HUES64 (cell line): ENCODE results near the gene MAPK7. TPM values are rescaled to one million over a fixed set of nuclear protein-coding genes. Genes with fewer than 3 reads are reported as not detected.

Experiments used
- H3K27ac ChIP-seq: 2 replicates; pipeline ENCODE4 v1.7.0; 2013; ENCODE audit warnings: low read depth, low read length, inconsistent platforms
- H3K27me3 ChIP-seq: 2 replicates; pipeline ENCODE4 v1.6.1; 2013; ENCODE audit warnings: mild to moderate bottlenecking, low read length; ENCODE audit not compliant: insufficient read depth
- H3K36me3 ChIP-seq: 2 replicates; pipeline ENCODE4 v1.6.1; 2013; ENCODE audit warnings: mild to moderate bottlenecking, low read length; ENCODE audit not compliant: insufficient read depth
- H3K4me1 ChIP-seq: 2 replicates; pipeline ENCODE4 v1.6.1; 2013; ENCODE audit warnings: mild to moderate bottlenecking, low read length, moderate library complexity; ENCODE audit not compliant: insufficient read depth
- H3K4me3 ChIP-seq: 2 replicates; pipeline ENCODE4 v1.5.1; 2013; ENCODE audit warnings: mild to moderate bottlenecking, low read length, moderate library complexity
- H3K9ac ChIP-seq: 2 replicates; pipeline ENCODE4 v1.6.1; 2013; ENCODE audit warnings: mild to moderate bottlenecking, low read depth, low read length
- H3K9me3 ChIP-seq: 2 replicates; pipeline ENCODE4 v1.6.1; 2013; ENCODE audit warnings: low read depth, low read length; ENCODE audit not compliant: insufficient read depth
- WGBS: fragments of 150-250, 120-280 bp; methylation state at CpG from one replicate; pipeline ENCODE4 v1.1.7; 2013; ENCODE audit warnings: missing lambda C conversion rate; 5-methylcytosine and 5-hydroxymethylcytosine counted together
- polyA plus RNA-seq, 2 experiments: library from polyadenylated mRNA; stranded (reverse); fragments of 50-300 nt; gene quantifications; one replicate each; pipeline ENCODE4 v1.2.3, GENCODE V29; 2013

Gene MAPK7
- 29.0 TPM for polyA plus RNA-seq (2013, experiment 1 of 2)
- 25.9 TPM for polyA plus RNA-seq (2013, experiment 2 of 2)

DNA sequence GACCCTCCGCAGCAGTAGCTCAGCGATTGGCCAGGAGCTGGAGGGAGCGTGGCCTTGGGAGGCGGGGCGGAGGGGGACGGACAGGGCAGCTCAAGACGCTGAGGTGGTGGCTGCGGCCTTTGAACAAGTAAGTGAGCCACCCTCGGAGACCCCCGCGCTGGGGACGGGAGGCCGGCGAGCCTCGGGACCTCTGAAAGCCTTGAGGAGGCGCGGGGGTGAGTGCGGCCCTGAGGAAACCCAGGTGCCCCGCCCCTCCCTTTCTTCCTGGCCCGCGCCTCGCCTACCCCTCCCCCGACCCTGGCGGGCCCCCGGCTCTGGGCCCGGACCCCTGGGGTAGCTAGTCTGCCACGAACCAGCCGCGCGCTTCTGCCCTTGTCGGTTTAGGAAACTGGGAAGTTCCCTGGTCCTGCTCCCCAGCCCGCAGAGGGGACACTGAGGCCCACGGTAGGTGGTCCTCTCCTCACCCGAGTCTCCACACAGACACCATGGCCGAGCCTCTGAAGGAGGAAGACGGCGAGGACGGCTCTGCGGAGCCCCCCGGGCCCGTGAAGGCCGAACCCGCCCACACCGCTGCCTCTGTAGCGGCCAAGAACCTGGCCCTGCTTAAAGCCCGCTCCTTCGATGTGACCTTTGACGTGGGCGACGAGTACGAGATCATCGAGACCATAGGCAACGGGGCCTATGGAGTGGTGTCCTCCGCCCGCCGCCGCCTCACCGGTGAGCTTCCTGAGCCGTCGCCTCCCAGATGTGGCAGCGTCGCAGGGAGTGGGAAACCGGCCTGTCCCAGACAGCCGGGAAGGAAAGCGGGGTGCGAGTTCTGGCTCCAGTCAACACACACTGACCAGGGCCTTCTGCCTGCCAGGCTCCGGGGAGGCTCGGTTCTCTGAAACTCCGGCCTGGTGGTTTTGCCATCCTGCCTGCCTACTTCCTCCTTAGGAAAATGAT is at the start of gene MAPK7:
MAPK7 (plus strand) TSS at position 83 of the 945 bp plus-strand sequence; CDS start at position 486, 403 bp downstream.
- Histone ChIP-seq H3K4me1 (0 out of 2 replicates have a peak, but pooled peaks cover 5% of the 10 kb centered on the region), H3K27me3 (no peaks in the 10 kb centered on the region), H3K36me3 (peaks cover 44% of the 10 kb centered on the region), H3K9ac (peak within 1 kb of the TSS; percentile 85), H3K4me3 (peak within 1 kb of the TSS; percentile 86), H3K27ac (peak within 1 kb of the TSS; percentile 96), H3K9me3 (no peaks in the 10 kb centered on the region)
- WGBS: 6% methylated on average over 69 of the region's 69 CpGs

DNA sequence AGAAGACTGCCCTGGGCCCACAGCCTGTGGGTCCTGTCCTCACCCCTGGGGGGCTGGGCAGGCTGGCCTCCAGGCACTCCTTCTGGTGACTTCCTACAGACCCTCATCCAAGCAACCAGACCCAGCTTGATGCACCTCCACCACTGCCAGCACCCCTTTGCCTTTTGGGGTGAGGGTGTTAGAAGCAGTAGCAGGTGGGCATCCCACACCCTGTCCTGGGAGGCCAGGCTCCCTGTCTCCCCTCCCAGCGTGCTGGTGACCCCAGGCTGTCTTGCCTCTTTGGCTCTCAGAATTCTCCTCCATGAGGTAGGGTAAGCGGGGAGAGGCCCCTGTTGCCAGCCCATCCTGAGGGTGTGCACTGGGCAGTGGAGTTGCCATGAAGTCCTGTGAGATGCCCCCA is 49.2 kb upstream of the MAPK7 start:
- no peak overlapping the region for H3K27ac ChIP-seq
- no peak overlapping the region for H3K4me3 ChIP-seq
- H3K36me3 ChIP-seq: peaks cover 23% of the 10 kb centered on the region
- H3K4me1 ChIP-seq: no peaks in the 10 kb centered on the region
- H3K9ac ChIP-seq: no peak overlapping the region
- H3K27me3 ChIP-seq: no peaks in the 10 kb centered on the region
- peaks cover 14% of the 10 kb centered on the region; the same call in 1 of the 2 replicates for H3K9me3 ChIP-seq
- 91% methylated on average over 2 of the region's 2 CpGs for WGBS

DNA sequence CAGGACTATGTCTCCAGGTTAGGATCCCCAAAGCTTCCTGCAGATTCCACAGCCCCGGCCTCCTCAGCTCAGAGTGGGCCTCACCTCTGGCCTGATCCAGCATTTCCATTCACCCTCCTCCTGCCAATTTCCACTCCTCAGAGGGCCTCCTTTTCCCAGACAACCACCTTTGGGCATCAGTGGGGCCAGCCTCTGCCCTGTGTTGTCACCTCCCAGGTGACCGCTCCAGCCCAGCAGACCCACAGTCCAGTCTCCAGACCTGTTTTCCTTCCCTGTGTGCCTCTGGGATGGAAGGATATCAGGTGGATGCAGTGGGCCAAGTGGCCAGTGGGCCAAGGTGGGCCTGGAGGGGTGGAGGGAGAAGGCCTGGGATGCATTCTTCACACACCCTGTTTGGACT is 48.5 kb upstream of the MAPK7 start:
- peaks cover 12% of the 10 kb centered on the region; the same call in 1 of the 2 replicates for H3K9me3 ChIP-seq
- H3K9ac ChIP-seq: no peak overlapping the region
- no peaks in the 10 kb centered on the region for H3K4me1 ChIP-seq
- H3K27me3 ChIP-seq: no peaks in the 10 kb centered on the region
- no peak overlapping the region for H3K4me3 ChIP-seq
- H3K36me3 ChIP-seq: peaks cover 20% of the 10 kb centered on the region
- H3K27ac ChIP-seq: no peak overlapping the region
- WGBS: 95% methylated on average over 2 of the region's 2 CpGs

DNA sequence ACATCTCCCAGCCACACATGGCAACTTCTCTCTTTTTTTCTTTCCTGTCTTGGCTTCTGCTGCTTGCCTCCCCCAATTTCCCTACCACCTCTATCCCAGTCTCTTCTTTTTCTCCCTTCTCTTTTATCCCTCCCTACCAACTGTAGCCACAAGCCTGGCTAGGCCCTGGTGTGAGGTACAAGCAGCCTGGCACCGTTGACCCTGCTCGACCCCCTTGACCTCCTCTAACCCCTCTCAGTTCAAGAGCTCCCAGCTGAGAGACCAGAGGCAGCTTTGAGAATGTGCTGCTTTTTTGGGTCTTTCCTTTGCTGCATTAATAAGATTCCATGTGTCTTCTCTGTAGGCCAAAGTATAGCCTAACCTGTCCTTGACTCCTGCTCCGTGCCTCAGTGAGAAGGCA is 48.0 kb upstream of the MAPK7 start:
- Histone ChIP-seq H3K27ac (no peak overlapping the region), H3K36me3 (peaks cover 16% of the 10 kb centered on the region), H3K9me3 (peaks cover 7% of the 10 kb centered on the region; the same call in 1 of the 2 replicates), H3K27me3 (no peaks in the 10 kb centered on the region), H3K4me1 (no peaks in the 10 kb centered on the region), H3K9ac (no peak overlapping the region), H3K4me3 (no peak overlapping the region)
- 84% methylated on average over 3 of the region's 3 CpGs for WGBS

DNA sequence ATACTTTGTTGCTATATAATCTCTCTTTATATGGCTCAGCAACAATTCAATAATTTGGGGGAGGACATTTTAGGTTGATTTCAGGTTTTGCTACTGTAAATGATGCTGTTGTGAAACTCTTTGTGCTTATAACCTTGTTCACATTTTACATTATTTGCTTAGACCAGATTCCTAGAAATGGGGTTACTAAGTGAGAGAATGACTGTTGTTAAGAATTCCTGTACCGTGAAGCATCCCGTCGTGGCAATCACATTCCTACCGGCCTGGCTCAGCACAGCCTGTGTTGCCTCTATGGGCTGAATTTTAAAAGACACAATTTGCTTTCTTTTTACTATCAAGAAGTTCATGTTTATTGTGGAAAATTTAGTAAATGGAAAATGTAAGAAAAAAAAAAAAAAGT is 47.2 kb upstream of the MAPK7 start:
- 84% methylated on average over 4 of the region's 4 CpGs for WGBS
- peaks cover 16% of the 10 kb centered on the region for H3K36me3 ChIP-seq
- no peak overlapping the region for H3K27ac ChIP-seq
- no peaks in the 10 kb centered on the region for H3K9me3 ChIP-seq
- no peaks in the 10 kb centered on the region for H3K4me1 ChIP-seq
- H3K9ac ChIP-seq: no peak overlapping the region
- H3K4me3 ChIP-seq: no peak overlapping the region
- no peaks in the 10 kb centered on the region for H3K27me3 ChIP-seq

DNA sequence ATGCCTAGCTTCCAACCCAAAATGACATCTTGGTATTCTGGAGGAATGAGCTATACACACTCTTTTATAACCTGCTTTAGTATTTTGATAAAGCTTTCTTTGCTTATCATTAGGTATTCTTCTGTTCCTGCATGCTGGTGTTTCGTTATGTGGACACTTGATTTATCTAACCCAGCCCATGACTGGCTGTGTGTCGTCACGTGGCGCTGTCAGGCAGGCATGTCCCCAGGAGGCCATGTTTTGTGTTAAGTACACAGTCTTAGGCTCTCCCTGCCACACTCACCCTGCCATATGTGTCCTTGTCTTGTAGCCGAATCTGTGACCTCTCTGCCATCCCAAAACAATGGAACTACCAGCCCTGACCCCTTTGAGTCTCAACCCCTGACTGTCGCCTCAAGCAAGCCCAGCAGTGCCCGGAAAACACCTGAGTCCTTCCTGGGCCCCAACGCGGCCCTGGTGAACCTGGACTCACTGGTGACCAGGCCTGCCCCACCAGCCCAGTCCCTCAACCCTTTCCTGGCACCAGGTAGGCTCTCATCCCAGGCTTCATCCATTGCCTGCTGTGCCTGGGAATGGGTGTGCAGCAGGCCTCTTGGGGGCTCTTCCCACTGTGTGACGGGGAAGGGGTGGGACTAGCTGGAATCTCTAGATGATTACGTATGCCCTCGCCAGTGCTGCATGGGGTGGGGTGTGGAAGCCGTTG is 46.6 kb upstream of the MAPK7 start:
- Histone ChIP-seq H3K9ac (no peak overlapping the region), H3K9me3 (no peaks in the 10 kb centered on the region), H3K36me3 (peaks cover 16% of the 10 kb centered on the region), H3K27me3 (no peaks in the 10 kb centered on the region), H3K4me1 (no peaks in the 10 kb centered on the region), H3K27ac (no peak overlapping the region), H3K4me3 (no peak overlapping the region)
- 94% methylated on average over 13 of the region's 13 CpGs for WGBS

DNA sequence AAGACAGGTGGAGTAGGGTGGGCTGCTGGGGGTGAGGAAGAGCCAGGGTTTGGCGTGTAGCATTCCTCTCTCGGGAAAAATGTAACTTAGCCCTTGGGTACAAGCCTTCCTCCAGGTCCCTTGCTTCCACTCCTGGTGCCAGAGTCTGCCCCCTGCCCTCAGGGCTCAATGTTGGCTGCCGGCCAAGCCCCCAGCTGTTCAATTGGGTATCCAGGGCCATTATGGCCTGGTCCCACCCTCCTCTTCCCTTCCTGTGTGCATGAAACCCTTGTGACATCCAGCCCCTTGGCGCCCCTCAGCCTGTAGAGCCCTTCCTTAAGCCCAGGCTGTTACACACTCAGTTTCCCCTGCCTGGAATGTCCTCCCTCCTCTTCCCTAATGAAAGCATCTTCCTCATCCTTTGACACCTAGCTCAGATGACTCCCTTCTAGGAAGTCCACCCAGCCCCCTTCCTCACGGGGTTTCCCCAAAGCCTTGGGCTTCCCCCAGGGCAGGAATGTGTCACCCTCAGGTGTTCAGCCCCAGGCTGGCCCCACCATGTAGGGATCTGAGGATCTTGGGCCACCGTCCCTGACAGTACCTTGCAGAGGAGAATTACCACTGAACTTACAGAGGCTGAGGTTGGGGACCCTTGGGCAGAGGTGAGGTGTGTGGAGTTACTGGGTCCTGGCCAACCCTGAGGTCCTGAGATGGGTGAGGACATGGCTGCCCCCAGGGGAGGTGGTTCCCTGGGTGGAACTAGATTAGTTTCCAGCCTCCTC is 45.7 kb upstream of the MAPK7 start:
- Histone ChIP-seq H3K4me3 (no peak overlapping the region), H3K27ac (no peak overlapping the region), H3K36me3 (peaks cover 16% of the 10 kb centered on the region), H3K27me3 (no peaks in the 10 kb centered on the region), H3K9me3 (no peaks in the 10 kb centered on the region), H3K9ac (no peak overlapping the region), H3K4me1 (no peaks in the 10 kb centered on the region; the same call in 1 of the 2 replicates)
- 90% methylated on average over 6 of the region's 6 CpGs for WGBS

DNA sequence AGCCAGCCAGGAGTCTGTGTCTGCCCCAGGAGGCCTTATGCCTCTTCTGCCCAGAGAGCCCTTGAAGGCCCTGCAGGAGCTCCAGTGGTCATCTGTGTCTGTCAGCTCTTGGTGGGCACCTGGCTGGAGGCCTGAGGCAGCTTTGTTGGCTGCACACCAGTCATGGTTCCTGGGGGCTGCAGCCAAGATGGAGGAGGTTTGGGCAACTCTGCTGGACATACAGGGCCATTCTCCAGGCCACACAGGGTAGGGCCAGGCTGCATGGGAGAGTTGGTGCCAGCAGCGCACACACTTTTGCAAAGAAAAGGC is 45.2 kb upstream of the MAPK7 start:
- Histone ChIP-seq H3K36me3 (peaks cover 16% of the 10 kb centered on the region), H3K4me3 (no peak overlapping the region), H3K27me3 (no peaks in the 10 kb centered on the region), H3K9ac (no peak overlapping the region), H3K4me1 (no peaks in the 10 kb centered on the region; the same call in 1 of the 2 replicates), H3K9me3 (no peaks in the 10 kb centered on the region), H3K27ac (no peak overlapping the region)
- WGBS: 94% methylated on average over 1 of the region's 1 CpG

DNA sequence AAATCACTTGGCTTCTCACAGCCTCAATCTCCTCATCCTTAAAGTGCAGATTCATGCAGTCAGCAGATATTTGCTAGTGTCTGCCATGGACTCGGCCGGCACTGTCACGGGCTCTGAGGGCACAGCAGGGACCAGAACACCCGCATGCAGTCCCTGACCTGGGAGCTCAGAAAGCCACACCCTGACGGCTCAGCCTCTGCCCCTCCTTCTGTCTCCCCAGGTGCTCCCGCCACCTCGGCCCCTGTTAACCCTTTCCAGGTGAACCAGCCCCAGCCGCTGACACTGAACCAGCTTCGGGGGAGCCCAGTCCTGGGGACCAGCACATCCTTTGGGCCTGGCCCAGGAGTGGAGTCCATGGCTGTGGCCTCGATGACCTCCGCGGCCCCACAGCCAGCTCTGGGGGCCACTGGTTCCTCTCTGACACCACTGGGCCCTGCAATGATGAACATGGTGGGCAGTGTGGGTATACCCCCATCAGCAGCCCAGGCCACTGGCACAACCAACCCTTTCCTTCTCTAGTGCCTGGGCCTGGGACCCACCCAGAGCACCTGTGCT is 44.5 kb upstream of the MAPK7 start:
- no peak overlapping the region for H3K9ac ChIP-seq
- no peak overlapping the region for H3K4me3 ChIP-seq
- peaks cover 7% of the 10 kb centered on the region for H3K4me1 ChIP-seq
- no peaks in the 10 kb centered on the region for H3K9me3 ChIP-seq
- WGBS: 77% methylated on average over 12 of the region's 12 CpGs
- H3K27me3 ChIP-seq: no peaks in the 10 kb centered on the region
- H3K36me3 ChIP-seq: peaks cover 16% of the 10 kb centered on the region
- no peak overlapping the region for H3K27ac ChIP-seq

DNA sequence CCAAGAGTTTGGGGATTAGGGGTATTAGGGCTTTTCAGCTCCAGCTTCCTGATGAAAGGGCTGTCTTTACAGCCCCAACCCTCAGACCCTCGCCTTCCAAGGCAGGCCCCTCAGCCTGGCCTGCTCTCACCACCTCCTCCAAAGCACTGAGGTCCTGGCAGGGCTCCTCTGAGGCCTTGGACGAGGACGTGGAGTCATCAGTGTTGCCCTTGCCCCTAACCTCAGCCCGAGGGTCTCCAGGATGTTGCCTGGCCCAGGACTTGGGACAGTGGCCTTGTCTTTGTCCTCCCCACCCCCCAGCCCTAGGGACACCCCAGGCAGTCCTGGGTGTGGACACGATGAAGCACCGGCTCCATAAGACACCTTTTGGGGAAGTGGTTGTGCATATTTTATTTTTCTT is 44.0 kb upstream of the MAPK7 start:
- whole genome bisulfite sequencing: 87% methylated on average over 6 of the region's 6 CpGs
- Histone ChIP-seq H3K9me3 (no peaks in the 10 kb centered on the region), H3K4me1 (peaks cover 12% of the 10 kb centered on the region), H3K27ac (no peak overlapping the region), H3K4me3 (no peak overlapping the region), H3K36me3 (peaks cover 15% of the 10 kb centered on the region), H3K27me3 (no peaks in the 10 kb centered on the region), H3K9ac (no peak overlapping the region)
